ENCODE measurements around the gene POTEF.
A peak's percentile ranks its signal among the peaks of the same experiment; 100 is the strongest.
"Not testable (repeated sequence)": the region's sequence is repeated elsewhere in the genome, so short reads cannot be mapped to it uniquely, and the experiment has no call there.

Gene POTEF

DNA sequence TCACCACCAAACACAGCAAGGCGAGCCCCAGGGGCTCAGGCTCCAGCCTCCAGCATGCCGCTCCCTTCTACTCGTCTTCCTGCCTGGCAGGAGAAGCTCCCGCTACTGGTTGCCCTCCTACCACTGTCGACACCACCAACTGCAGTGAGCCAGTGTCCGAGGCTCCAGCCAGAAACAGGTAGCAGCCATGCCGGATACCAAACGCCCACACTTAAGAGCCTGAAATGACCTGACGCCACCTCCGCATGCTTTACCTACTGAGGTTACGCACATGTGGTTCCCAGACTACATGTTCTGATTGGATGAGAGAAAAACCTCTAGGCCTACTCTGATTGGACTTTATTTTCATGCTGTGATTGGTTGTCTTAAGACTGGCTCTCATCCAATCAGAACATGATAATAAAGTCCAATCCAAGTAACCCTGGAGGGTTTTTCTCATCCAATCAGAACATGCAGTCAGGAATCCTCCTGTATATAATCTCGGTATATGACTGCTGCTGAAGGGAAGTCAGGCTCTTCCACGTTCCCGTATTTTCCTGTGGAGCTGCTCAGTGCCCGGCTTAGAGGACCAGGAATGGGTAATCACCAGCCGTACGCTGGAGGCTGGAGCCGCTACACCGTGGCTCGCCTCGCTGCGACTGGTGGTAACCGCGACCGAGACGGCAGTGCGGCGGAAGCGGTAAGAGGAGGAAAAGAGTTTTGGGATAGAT is at the start of gene POTEF:
Gene POTEF, minus strand, starts transcription at position 103 of the 710 bp plus-strand sequence. CDS start 8,707 bp downstream, outside the sequence.
- FAIRE-seq = peak; percentile 81

DNA sequence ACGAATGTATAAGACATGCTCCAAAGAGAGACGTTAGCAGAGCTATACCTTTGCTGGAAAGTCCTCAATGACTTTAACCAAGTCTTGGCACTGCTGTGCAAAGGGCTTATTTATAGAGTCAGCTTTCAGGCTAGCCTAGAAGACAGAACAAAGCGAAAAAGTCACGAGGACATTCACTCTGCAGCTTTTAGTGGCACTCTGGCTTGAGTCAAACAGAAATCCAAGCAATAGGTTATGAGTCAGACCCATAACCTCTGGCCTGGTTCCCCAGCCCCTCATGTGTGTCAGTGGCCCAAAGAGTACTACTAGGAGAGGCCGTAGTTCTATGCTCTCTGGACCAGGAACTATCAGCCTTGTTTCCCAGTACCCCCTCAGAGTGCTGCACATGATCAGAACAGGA is 45.8 kb upstream of the POTEF start:
- FAIRE-seq = not testable (repeated sequence)

DNA sequence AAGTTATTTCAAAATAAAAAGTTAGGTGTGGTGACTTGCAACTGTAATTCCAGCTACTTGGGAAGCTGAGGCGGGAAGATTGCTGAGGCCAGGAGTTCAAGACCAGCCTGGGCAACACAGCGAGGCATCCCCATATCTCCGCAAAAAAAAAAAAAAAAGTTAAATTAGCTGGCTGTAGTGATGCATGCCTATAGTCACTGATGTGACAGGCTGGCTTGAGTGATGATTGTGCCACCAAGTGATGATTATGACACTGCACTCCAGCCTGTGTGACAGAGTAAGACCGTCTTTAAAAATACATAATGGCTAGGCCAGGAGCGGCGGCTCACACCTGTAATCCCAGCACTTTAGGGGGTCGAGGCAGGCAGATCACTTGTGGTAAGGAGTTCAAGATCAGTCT is 40.9 kb upstream of the POTEF start:
- no peak for FAIRE-seq

DNA sequence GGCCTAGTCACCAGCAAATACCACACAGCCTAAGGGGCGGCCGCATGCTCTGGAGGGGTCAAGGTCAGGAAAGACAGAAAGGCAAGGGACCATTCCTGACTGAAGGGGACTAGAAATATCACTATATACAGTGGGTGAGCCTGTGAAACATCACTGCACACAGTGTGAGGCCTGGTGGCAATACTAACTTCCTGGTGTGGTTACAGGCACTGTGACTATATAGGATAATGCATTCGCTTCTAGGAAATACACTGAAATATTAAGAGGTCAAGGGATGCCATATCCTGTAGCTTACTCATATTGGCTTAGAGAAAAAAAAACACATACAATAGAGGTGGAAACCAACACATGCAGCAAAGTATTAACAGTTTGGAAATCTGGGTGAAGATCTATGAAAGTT is 40.1 kb upstream of the POTEF start:
- not testable (repeated sequence) for FAIRE-seq

DNA sequence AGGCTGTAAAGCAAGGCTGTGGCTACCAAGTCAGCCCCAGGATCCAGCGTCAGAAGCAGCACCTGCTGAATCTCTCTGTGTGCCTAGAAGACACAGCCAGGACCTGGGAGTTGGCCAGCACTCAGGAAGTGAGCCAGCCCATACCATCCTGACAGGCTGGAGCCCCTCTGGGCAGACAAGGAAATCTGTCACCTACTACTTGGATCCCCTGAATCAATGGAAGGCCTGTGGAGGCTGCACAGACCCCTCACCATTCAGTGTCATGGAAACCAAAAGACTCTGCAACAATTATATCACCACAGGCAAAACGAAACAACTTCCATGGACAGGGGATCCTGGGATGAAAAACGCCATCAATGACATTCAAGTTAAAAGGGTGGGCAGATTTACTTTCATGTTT is 37.6 kb upstream of the POTEF start:
- FAIRE-seq = not testable (repeated sequence)

DNA sequence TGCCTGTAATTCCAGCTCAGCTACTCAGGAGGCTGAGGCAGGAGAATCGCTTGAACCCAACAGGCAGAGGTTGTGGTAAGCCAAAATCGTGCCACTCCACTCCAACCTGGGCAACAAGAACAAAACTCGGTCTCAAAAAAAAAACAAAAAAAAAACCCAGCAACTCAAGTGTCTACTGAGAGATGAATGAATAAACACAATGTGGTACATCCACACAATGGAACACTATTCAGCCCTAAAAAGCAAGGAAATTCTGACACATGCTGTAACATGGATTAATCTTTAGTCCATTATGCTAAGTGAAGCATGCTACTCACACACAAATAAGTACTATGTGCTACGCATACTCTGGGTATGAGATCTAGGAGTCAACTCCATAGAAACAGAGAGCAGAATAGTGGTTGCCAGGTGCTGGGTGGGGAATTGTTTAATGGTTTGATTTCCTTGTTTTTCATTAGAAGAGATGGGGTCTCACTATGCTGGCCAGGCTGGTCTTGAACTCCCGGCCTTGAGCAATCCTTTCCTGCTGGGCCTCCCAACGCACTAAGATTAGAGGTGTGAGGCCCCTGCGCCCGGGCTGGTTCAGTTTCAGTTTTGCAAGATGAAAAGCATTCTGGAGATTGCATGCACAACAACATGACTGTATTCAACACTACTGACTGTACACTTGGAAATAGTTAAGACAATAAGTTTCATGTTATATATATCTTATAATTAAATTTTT is 36.4 kb upstream of the POTEF start:
- FAIRE-seq = no peak

DNA sequence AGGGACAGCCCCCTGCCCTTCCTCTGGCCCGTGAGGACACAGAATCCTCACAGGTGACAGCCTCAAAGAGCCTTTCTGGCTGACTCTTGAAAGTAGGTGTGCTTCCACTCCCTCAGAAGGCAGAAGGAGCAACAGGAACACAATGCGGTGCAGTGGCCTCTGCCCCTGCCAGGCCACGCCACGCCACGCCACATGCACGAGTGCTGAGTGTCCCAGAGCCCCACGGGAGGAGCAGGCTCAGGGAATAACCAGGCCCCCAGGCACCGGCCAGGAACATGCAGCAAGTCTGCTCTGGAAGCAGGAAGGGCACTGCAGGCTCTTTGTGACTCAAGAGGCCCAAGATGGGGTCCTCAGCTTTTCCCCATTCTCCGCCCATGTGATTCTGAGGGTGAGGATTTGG is 33.9 kb upstream of the POTEF start:
- no peak for FAIRE-seq

DNA sequence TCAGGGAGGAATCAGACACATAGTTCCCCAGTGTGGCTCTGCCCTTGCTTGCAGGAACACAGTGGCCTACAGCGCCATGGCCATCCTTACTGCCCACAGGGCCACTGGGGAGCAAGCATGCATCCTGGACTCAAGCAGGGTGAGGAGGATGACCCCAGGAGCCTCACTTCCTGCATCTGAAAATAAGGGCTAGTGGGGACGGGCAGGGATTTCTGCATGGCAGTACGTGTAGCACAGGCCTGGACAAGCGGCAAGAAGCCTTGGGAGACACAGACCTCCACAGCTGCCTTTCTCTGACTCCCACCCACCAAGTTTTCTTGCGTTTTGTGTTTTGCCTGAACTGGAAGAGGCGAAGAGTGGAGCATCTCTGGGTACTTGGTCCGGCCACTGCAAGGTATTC is 33.5 kb upstream of the POTEF start:
- FAIRE-seq = not testable (repeated sequence)

DNA sequence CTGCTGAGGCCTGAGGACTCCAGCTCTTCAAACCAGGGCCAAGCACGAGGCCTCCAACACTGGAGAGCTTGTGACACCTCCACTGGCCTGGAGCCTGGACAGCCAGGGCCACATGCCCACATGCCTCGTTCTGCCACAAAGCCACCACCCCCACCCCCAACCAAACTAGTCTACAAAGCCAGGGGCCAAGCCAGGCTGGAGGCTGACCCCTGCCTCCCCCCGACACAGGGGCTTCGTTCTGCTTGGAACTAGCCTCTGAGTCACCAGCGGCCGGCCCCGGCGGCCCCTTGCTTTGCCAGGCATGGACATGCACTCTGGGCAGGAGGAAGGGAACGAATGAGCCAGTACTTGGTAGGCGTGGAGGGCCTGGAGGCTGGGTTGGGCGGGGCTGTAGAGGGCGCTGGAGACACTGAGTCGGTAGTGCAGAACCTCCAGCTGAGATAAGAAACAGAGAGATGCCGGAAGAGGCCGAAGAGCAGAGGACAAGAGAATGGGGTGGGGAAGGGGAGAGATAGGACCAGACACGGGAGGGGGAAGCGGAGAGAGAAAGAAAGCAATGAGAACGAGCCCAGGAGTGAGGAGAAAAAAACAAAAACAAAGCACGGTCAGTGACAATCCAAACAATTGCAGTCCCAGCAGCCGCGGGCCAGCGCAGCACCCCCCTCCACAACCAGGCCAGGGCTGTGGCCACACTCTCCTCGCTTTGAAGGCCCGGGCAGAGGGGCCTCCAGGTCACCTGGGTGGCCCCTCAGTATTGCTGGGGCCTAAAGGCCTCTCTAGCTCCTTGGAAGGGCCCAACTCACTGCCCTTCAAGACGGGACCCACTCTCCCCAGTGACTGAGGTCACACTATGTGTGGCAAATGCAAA is 32.0 kb upstream of the POTEF start:
- not testable (repeated sequence) for FAIRE-seq

DNA sequence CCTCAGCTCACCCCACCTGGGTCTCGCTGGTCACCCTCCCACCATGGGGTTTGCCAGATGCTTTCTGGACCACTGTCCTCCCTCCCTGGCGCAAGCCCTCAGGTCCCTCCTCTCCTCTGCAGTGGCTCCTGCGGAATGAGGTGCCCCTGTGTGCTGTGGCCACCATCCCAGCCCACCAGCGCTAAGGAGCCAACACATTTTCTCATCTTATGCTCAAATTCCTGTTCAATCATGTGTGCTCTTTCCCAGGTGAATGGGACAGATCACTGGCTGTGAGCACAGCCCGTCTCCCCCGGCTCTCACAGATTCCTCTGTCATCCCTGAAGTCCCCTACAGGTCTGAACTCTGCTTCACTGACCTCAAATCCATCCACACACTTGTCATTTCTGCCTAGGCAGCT is 31.1 kb upstream of the POTEF start:
- no peak for FAIRE-seq

DNA sequence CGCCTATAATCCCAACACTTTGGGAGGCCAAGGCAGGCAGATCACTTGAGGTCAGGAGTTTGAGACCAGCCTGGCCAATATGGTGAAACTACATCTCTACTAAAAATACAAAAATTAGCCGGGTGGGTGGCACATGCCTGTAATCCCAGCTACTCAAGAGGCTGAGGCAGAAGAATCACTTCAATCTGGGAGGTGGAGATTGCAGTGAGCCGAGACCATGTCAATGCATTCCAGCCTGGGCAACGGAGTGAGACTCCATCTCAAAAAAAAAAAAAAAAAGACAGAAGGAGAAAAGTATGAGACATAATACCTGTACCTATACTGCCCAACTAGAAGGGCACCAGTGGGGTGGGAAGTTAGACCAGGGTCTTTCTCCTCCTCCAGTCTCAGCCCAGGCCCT is 30.4 kb upstream of the POTEF start:
- FAIRE-seq = not testable (repeated sequence)

DNA sequence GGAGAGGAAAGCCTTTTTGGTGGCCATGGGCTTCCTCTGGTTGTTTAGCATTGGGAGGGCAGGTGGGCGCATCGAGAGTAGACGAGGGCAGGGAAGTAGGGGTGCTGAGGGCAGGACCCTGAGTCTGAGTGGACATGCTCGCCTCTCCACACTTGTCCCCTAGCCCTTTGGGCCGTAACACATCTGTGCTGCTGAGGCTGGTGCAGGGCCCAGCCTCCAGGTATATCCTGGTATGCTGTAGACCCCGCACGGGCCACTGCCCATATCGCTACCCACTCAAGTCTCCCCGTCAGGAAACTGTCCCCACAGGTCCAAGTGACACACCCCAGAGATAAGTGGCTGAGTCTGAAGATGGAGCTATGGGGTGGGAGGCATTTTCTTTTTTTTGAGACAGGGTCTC is 29.6 kb upstream of the POTEF start:
- no peak for FAIRE-seq

DNA sequence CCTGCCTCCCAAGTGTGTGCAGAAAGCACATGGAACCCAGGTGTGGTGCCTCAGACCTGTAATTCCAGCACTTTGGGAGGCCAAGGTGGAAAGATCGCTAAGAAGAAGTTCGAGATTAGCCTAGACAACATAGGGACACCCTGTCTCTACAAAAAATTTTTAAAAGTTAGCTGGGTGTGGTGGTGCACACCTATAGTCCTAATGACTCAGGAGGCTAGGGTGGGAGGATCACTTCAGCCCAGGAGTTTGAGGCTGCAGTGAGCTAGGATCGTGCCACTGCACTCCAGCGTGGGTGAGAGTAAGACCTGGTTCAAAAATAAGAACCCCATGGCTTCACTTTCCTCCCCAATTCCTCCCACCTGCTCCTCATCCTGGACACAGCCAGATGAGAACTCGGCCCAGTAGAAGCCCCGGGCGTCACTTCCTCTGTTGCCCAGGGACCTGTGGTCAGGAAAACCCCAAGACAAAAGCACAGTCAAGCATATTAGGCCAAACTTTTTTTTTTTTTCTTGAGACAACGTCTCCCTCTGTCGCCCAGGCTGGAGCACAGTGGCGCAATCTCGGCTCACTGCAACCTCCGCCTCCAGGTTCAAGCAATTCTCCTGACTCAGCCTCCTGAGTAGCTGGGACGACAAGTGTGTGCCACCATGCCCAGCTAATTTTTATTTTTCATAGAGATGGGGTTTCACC is 28.9 kb upstream of the POTEF start:
- not testable (repeated sequence) for FAIRE-seq

DNA sequence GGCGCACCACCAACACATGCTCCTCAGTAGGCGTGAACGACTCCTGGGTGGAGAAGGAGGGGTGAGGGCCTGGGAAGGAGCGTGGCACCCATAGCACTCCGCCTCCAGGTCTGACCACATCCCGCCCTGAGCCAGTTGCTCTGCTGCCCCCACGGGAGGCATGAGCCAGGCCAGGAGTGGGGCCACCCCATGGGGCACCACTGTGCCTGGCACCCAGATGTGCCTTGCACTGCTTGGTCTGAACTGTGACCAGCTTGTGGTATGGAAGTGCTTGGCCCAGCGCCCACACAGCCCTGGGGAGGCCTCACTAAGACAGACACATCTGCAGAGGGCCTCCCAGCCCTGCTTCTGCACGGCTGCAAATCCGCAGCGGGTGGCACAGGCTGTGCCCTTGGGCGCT is 28.3 kb upstream of the POTEF start:
- FAIRE-seq = not testable (repeated sequence)

DNA sequence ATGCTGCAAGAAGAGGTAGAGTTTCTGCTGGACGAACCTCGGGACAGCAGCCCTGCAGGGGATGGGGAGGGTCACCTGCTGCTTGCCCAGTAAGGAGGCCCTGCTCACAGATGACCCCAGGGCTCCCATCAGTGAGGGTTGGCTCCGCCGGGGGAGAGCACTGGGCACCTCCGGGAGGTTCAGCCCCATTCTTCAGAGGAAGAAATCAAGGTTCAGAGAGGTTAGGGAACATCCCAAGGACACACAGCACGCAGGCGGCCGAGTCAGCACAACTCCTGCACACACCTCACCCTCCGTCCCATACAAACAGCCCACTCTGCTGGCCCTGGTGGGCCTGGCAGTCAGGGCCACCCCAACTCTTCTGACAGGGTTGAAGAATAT is 27.6 kb upstream of the POTEF start:
- FAIRE-seq = no peak

DNA sequence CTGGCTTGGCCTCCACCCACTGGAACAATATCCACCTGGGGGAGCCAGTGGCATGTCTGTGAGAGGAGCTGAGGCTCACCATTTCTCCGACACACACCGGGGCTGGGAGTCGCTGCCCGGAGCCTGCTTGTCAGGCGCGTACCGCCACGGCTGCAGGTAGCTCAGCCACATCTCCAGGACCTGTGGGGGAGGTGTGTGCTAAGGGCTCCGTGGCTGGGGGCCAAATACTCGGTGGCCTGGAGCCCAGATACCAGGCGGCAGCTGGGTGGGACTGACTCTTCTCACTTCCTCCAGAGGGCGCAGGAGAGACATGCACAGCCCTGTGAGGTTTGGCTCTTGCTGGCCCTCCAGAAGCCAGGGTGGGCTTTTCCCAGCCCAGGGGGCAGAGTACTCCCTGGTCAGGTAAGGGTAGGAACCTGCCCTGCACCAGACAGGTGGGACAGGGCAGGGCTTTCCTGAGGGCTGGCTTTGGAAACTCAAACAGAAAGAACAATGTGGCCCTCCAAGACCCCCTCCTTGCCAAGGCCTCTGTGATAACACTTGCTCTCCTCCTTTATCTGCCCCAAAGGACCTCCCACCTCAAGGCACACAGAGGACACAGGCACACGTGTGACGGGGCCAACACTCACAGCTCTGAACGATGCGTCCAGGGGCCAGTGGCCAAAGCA is 27.1 kb upstream of the POTEF start:
- FAIRE-seq = not testable (repeated sequence)

DNA sequence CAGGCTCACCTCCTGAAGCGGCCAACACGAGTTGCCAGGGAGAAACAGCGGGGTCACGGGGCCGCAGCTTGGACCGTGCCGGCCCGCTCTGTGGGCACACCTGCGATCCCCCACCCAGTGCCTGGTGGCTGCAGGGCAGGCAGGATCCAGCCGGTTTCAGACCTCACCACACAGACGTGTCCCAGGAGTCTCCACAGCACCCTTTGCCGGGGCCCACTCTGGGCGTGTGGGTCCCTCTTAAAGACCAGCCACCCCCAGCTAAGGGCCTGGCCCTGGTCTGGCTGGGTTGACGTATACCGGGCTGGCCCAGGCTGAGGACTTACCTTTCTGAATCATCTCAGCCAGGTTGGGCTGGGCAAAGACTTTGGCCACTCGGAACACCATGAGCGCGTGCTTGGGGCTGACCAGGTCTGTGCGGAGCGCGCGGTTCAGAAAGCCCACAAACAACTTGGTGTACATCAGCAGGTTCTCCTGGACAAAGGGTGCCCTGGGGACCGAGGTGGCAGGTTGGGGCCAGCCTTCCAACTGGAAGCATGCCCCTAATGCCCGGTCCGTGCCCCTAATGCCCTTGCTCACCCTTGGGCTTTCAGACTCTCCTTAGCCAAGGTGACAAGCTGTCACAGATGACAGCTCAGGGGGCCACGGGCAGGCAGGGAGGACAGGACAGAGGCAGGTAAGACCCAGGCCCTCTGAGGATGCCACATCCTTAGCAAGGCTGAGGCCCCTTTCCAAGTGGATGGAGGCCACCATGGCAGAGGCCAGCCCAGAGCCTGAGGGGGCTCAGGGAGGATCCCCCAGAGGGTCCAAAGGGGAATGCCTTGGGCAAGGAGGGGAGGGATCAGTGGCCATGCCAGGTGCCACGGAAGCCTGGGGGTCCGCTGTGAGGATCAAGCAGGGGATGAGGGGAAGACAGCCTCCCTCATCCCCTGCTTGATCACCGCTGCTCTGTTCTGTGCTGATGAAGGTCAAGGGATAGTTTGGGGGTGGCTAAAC is 26.0 kb upstream of the POTEF start:
- FAIRE-seq = no peak

DNA sequence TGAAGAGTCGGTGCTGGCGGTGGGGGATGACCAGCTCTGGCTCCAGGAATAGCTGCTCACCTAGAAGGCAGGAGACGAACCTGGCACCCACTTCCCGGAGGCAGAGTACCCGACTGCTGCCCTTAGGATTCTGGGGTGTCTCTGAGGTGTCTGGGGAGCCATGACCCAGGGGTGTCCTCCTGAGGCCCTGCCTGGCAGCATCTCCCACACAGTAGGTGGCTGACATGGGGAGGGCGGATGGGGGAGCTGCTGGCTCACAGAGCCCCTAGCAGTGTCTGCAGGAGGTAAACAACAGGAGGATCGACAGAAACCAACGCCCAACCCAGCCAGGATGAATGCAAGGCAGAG is 25.4 kb upstream of the POTEF start:
- not testable (repeated sequence) for FAIRE-seq

DNA sequence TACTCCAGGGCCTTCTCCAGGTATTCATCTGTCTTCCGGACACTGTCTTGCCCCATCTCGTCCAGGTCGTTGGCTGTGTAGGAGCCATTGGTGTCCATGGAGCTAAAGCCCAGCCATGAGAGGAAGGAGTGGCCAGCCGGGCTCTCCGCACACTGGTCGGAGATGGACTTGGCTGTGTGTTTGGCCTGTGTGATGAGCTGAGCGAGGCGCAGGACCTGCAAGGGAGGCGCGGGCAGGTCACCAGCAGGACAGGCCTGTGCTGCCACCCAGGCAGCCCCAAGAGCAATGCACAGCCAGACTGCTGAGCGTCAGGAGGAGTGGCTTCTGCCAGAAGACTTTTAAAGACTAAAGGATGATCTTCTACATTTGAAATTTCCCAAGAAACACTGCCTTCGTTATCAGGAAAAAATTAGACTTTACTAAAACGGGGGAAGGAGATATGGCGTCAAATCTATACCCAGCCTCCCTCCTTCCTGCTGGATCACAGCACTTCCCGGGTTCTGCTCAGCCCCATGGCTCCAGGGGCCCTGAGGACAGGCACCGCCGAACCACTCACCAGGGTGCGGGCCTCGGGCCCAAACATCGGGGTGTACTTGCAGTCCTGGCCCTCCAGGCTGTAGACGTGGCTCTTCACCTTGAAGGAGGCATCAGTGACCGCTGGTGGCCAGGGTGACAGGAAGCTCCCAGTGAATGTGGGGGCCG is 24.9 kb upstream of the POTEF start:
- FAIRE-seq = not testable (repeated sequence)

DNA sequence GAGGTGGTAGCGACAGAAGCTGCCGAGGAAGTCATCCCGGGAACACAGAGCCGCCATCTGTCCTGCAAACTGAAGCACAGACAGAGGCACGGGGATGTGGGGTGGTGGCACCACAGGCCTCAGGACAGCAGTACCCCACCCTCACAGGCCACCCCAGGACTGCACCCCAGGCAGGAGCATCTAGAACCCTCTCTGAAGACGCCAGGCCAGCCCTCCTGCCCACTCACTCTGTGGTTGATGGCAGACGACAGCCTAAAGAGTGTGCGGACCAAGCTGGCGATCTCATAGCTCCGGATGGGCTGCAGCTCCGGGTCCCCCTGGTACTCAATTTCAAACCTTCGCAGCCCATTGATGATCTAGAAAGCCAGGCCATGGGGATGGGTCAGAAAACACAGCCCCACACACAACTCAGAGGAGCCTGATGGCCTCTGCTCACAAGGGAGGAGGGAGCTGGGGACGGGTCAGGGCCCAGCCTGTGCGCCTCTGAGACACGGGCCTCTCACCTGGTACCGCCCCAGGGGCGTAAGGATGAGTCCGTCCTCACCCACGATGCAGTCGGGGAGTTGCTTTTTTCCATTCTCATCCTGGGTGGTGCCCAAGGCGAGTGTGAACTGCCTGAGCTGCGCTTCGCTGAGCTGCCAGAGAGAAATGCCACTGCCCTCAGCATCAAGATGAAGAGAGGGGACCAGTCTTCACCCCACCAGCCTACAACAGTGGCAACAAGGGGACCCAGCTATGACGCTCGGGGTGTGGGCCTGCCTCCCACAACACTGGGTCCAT is 24.0 kb upstream of the POTEF start:
- FAIRE-seq = no peak
